ENCODE results near the gene HEBP2.
A peak's percentile ranks its signal among the peaks of the same experiment; 100 is the strongest.

The HEBP2 gene

DNA sequence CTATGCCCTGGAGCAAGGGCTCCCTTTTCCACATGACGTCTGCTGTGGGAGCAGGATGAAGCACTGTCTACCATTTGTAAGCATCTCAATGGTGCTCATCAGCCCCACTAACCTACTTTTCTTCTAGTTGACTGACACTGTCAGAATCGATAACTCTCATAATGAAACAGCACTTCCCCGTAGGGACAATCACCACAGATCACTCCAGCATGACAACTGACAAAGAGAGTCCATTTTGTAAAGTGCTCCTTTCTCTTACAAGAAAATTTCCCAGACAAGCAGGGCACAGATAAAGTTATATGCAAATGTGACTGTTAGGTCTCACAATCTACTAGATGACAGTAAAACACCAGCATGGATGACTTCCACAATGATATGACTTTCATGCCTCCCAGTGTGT, 46.4 kb downstream of the HEBP2 start:
- no peak overlapping the region for H3K9ac ChIP-seq (ENCODE audit: low read length)
- H3K36me3 ChIP-seq (ENCODE audit: control insufficient read depth, insufficient read depth, low read length) = no peaks in the 10 kb centered on the region
- H3K27me3 ChIP-seq (ENCODE audit: control insufficient read depth, insufficient read depth, low read length) = no peaks in the 10 kb centered on the region
- H3K4me1 ChIP-seq (ENCODE audit: control insufficient read depth, insufficient read depth, low read length) = peaks cover 7% of the 10 kb centered on the region
- no peaks in the 10 kb centered on the region for H3K9me3 ChIP-seq (ENCODE audit: control insufficient read depth, low read length)
- no peak overlapping the region for H3K4me3 ChIP-seq (ENCODE audit: low read length)

DNA sequence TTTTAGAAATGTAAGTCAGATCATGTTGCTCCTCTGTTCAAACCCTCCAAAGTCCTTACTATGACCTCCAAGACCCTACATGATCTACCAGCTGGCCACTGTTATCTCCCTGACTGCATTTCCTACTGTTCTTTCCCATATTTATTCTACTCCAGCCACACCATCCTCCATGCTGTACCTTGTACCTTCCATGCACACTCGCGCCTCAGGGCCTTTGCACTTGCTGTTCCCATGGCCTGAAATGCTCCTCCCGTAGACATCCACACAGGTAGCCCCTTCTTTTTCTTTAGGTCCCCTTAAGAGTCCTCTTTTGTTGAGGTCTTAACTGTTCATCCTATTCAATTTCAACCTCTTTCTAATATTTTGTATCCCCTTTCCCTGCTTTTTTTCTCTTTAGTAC, 47.0 kb downstream of the HEBP2 start:
- H3K4me3 ChIP-seq (ENCODE audit: low read length) = no peak overlapping the region
- no peaks in the 10 kb centered on the region for H3K36me3 ChIP-seq (ENCODE audit: control insufficient read depth, insufficient read depth, low read length)
- no peaks in the 10 kb centered on the region for H3K9me3 ChIP-seq (ENCODE audit: control insufficient read depth, low read length)
- no peaks in the 10 kb centered on the region for H3K27me3 ChIP-seq (ENCODE audit: control insufficient read depth, insufficient read depth, low read length)
- H3K9ac ChIP-seq (ENCODE audit: low read length) = no peak overlapping the region
- H3K4me1 ChIP-seq (ENCODE audit: control insufficient read depth, insufficient read depth, low read length) = peaks cover 9% of the 10 kb centered on the region

DNA sequence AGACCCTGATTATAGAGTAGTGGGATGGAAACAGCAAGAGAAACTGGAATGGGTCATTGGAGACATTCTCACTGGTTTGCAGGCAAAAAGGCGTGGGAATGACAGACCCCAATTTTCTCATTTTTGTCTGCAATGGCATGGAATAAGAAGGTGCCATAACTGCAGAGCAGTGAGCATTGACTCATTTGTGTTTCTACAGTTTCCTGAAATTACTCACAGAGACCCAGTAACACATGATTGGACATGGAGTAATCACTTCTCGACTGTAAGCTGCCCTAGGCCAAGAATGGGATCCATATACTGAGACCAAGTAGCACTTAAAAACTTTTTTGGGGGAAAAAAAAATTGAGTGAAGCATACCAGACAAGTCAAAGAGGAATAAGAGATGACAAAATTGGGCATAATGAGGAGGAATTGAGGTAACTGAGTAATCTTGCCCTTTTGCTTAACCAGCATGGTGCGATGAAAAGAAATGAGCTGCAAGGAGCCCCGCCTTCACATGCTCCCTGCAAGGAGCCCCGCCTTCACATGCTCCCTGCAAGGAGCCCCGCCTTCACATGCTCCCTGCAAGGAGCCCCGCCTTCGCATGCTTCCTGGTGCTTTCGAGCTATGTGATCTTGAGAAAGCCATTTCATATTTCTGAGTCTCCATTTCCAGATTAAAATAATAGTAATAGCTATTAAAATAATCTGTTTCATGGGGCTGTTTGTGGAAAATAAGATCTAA, 51.1 kb downstream of the HEBP2 start:
- H3K4me1 ChIP-seq (ENCODE audit: control insufficient read depth, insufficient read depth, low read length) = peaks cover 14% of the 10 kb centered on the region
- no peak overlapping the region for H3K4me3 ChIP-seq (ENCODE audit: low read length)
- no peaks in the 10 kb centered on the region for H3K27me3 ChIP-seq (ENCODE audit: control insufficient read depth, insufficient read depth, low read length)
- H3K36me3 ChIP-seq (ENCODE audit: control insufficient read depth, insufficient read depth, low read length) = no peaks in the 10 kb centered on the region
- no peaks in the 10 kb centered on the region for H3K9me3 ChIP-seq (ENCODE audit: control insufficient read depth, low read length)
- H3K9ac ChIP-seq (ENCODE audit: low read length) = peak overlapping the region; percentile 16

GRCh38 chr6:138455746-138456400, 51.9 kb downstream of the HEBP2 start:
- Histone ChIP-seq H3K36me3 (ENCODE audit: control insufficient read depth, insufficient read depth, low read length) (no peaks in the 10 kb centered on the region), H3K4me1 (ENCODE audit: control insufficient read depth, insufficient read depth, low read length) (peaks cover 14% of the 10 kb centered on the region), H3K27me3 (ENCODE audit: control insufficient read depth, insufficient read depth, low read length) (no peaks in the 10 kb centered on the region), H3K9ac (ENCODE audit: low read length) (peak overlapping the region; percentile 16), H3K4me3 (ENCODE audit: low read length) (no peak overlapping the region), H3K9me3 (ENCODE audit: control insufficient read depth, low read length) (no peaks in the 10 kb centered on the region)

GRCh38 chr6:138456401-138456790, 52.4 kb downstream of the HEBP2 start:
- no peak overlapping the region for H3K9ac ChIP-seq (ENCODE audit: low read length)

GRCh38 chr6:138461647-138462046, 57.6 kb downstream of the HEBP2 start:
- Histone ChIP-seq H3K9me3 (ENCODE audit: control insufficient read depth, low read length) (no peaks in the 10 kb centered on the region), H3K4me3 (ENCODE audit: low read length) (no peak overlapping the region), H3K36me3 (ENCODE audit: control insufficient read depth, insufficient read depth, low read length) (no peaks in the 10 kb centered on the region), H3K4me1 (ENCODE audit: control insufficient read depth, insufficient read depth, low read length) (peaks cover 10% of the 10 kb centered on the region), H3K27me3 (ENCODE audit: control insufficient read depth, insufficient read depth, low read length) (no peaks in the 10 kb centered on the region), H3K9ac (ENCODE audit: low read length) (no peak overlapping the region)

More at GRCh38 chr6:138456401-138456790, 52.4 kb downstream of the HEBP2 start:
- Histone ChIP-seq H3K36me3 (ENCODE audit: control insufficient read depth, insufficient read depth, low read length) (no peaks in the 10 kb centered on the region), H3K27me3 (ENCODE audit: control insufficient read depth, insufficient read depth, low read length) (no peaks in the 10 kb centered on the region), H3K4me3 (ENCODE audit: low read length) (no peak overlapping the region), H3K4me1 (ENCODE audit: control insufficient read depth, insufficient read depth, low read length) (peaks cover 14% of the 10 kb centered on the region), H3K9me3 (ENCODE audit: control insufficient read depth, low read length) (no peaks in the 10 kb centered on the region)

- H3K27me3 ChIP-seq (ENCODE audit: control insufficient read depth, insufficient read depth, low read length) = no peaks in the 10 kb centered on the region
- H3K9ac ChIP-seq (ENCODE audit: low read length) = no peak overlapping the region
- H3K4me3 ChIP-seq (ENCODE audit: low read length) = no peak overlapping the region
- H3K36me3 ChIP-seq (ENCODE audit: control insufficient read depth, insufficient read depth, low read length) = no peaks in the 10 kb centered on the region
- H3K9me3 ChIP-seq (ENCODE audit: control insufficient read depth, low read length) = no peaks in the 10 kb centered on the region
- peaks cover 23% of the 10 kb centered on the region for H3K4me1 ChIP-seq (ENCODE audit: control insufficient read depth, insufficient read depth, low read length)
These were observed 60.1 kb downstream of the HEBP2 start for GRCh38 chr6:138464085-138464484.

DNA sequence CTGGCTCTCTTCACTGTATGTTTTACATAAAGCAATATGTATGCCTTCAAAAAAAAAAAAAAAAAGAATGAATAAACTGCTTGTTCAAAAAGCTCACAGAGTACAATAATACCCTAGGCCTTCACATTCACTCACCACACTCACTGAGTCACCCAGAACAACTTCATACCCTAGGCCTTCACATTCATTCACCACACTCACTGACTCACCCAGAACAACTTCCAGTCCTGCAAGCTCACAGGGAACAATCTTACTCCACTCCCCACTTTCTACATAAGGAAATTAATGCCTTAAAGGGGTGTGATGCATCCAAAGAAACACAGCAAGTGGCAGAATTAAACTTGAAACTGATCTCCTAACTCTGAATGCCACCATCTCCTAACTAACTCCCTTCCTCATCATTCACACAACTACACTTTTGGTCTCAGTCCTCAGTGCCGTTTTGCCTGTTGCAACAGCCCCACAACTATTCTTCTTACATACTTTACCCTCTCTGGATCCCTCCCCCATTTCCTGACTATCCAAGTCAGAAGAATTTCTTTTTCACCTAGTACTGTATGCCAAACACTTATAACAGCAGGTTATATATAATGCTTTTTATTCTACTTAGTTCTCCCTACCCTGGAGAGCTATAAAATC, 61.1 kb downstream of the HEBP2 start:
- Histone ChIP-seq H3K4me1 (ENCODE audit: control insufficient read depth, insufficient read depth, low read length) (peaks cover 29% of the 10 kb centered on the region), H3K27me3 (ENCODE audit: control insufficient read depth, insufficient read depth, low read length) (no peaks in the 10 kb centered on the region), H3K4me3 (ENCODE audit: low read length) (no peak overlapping the region), H3K9me3 (ENCODE audit: control insufficient read depth, low read length) (no peaks in the 10 kb centered on the region), H3K9ac (ENCODE audit: low read length) (no peak overlapping the region), H3K36me3 (ENCODE audit: control insufficient read depth, insufficient read depth, low read length) (no peaks in the 10 kb centered on the region)

- Histone ChIP-seq H3K4me3 (ENCODE audit: low read length) (no peak overlapping the region), H3K36me3 (ENCODE audit: control insufficient read depth, insufficient read depth, low read length) (no peaks in the 10 kb centered on the region), H3K4me1 (ENCODE audit: control insufficient read depth, insufficient read depth, low read length) (peaks cover 29% of the 10 kb centered on the region), H3K9me3 (ENCODE audit: control insufficient read depth, low read length) (no peaks in the 10 kb centered on the region), H3K27me3 (ENCODE audit: control insufficient read depth, insufficient read depth, low read length) (no peaks in the 10 kb centered on the region), H3K9ac (ENCODE audit: low read length) (no peak overlapping the region)
These were observed 63.9 kb downstream of the HEBP2 start for GRCh38 chr6:138467901-138468300.

GRCh38 chr6:138468320-138469015, 64.4 kb downstream of the HEBP2 start:
- Histone ChIP-seq H3K4me3 (ENCODE audit: low read length) (no peak overlapping the region), H3K9me3 (ENCODE audit: control insufficient read depth, low read length) (no peaks in the 10 kb centered on the region), H3K4me1 (ENCODE audit: control insufficient read depth, insufficient read depth, low read length) (peaks cover 29% of the 10 kb centered on the region), H3K27me3 (ENCODE audit: control insufficient read depth, insufficient read depth, low read length) (no peaks in the 10 kb centered on the region), H3K9ac (ENCODE audit: low read length) (no peak overlapping the region), H3K36me3 (ENCODE audit: control insufficient read depth, insufficient read depth, low read length) (no peaks in the 10 kb centered on the region)
